DOHH2 (cell line): ENCODE measurements around the gene NEURL1B.
A peak's percentile ranks its signal among the peaks of the same experiment; 100 is the strongest.

Experiments used
- H3F3A ChIP-seq: fragments of 200-600 bp; sonication (generic), shearing (Covaris generic); 2 replicates; pipeline ENCODE4 v1.6.0; 2016; ENCODE audit warnings: antibody characterized with exemption, mild to moderate bottlenecking; ENCODE audit not compliant: control insufficient read depth, insufficient read depth
- H3K27ac ChIP-seq: fragments of 200-600 bp; sonication (generic); 2 replicates; pipeline ENCODE4 v1.5.1; 2014; ENCODE audit warnings: low read depth, mild to moderate bottlenecking, low read length, moderate library complexity
- H3K27me3 ChIP-seq: fragments of 200-600 bp; sonication (generic); 2 replicates; pipeline ENCODE4 v1.6.1; 2014; ENCODE audit warnings: mild to moderate bottlenecking, low read length, mixed read lengths; ENCODE audit not compliant: control insufficient read depth
- H3K36me3 ChIP-seq: fragments of 200-600 bp; sonication (generic); 2 replicates; pipeline ENCODE4 v1.6.1; 2014; ENCODE audit warnings: mild to moderate bottlenecking, low read length, moderate library complexity, mixed read lengths; ENCODE audit not compliant: control insufficient read depth
- H3K4me1 ChIP-seq: fragments of 200-600 bp; sonication (generic); 2 replicates; pipeline ENCODE4 v1.6.1; 2014; ENCODE audit warnings: mild to moderate bottlenecking, low read length, mixed read lengths; ENCODE audit not compliant: control insufficient read depth
- H3K4me2 ChIP-seq: fragments of 200-600 bp; sonication (generic); 2 replicates; pipeline ENCODE4 v1.6.0; 2014; ENCODE audit warnings: mild to moderate bottlenecking, low read length, moderate library complexity
- H3K4me3 ChIP-seq: fragments of 200-600 bp; sonication (generic); 2 replicates; pipeline ENCODE4 v1.5.1; 2014; ENCODE audit warnings: mild to moderate bottlenecking, low read length, mixed read lengths
- H3K79me2 ChIP-seq: fragments of 200-600 bp; sonication (generic); 2 replicates; pipeline ENCODE4 v1.6.1; 2014; ENCODE audit warnings: mild to moderate bottlenecking, low read length, mixed read lengths; ENCODE audit not compliant: control insufficient read depth
- H3K9me2 ChIP-seq: fragments of 200-600 bp; sonication (generic); replicated peaks from 2 replicates; pipeline ENCODE4 v1.6.1; 2014; ENCODE audit warnings: mild to moderate bottlenecking, low read length, mixed read lengths; ENCODE audit not compliant: control insufficient read depth
- H3K9me3 ChIP-seq: fragments of 200-600 bp; sonication (generic); 2 replicates; pipeline ENCODE4 v1.6.1; 2014; ENCODE audit warnings: antibody characterized with exemption, low read length, mixed read lengths; ENCODE audit not compliant: control insufficient read depth, insufficient read depth
- H4K20me1 ChIP-seq: fragments of 200-600 bp; sonication (generic); 2 replicates; pipeline ENCODE4 v1.6.0; 2014; ENCODE audit warnings: low read depth, mild to moderate bottlenecking, antibody characterized with exemption, low read length, moderate library complexity; ENCODE audit not compliant: control insufficient read depth, insufficient read depth
- CTCF ChIP-seq: fragments of 200-600 bp; sonication (generic); IDR thresholded peaks from one replicate; pipeline ENCODE4 v1.5.1; 2014; ENCODE audit warnings: antibody characterized with exemption, mild to moderate bottlenecking, low read depth, low read length; ENCODE audit not compliant: poor library complexity, severe bottlenecking
- EZH2phosphoT487 ChIP-seq: fragments of 200-600 bp; sonication (generic); IDR thresholded peaks from 2 replicates; pipeline ENCODE4 v1.6.1; 2017; ENCODE audit warnings: borderline replicate concordance, mild to moderate bottlenecking, antibody characterized with exemption, low read length, moderate library complexity, mixed read lengths

Gene NEURL1B, protein sequence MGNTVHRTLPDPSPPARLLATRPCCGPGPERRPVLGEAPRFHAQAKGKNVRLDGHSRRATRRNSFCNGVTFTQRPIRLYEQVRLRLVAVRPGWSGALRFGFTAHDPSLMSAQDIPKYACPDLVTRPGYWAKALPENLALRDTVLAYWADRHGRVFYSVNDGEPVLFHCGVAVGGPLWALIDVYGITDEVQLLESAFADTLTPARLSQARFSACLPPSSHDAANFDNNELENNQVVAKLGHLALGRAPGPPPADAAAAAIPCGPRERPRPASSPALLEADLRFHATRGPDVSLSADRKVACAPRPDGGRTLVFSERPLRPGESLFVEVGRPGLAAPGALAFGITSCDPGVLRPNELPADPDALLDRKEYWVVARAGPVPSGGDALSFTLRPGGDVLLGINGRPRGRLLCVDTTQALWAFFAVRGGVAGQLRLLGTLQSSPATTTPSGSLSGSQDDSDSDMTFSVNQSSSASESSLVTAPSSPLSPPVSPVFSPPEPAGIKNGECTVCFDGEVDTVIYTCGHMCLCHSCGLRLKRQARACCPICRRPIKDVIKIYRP

DNA sequence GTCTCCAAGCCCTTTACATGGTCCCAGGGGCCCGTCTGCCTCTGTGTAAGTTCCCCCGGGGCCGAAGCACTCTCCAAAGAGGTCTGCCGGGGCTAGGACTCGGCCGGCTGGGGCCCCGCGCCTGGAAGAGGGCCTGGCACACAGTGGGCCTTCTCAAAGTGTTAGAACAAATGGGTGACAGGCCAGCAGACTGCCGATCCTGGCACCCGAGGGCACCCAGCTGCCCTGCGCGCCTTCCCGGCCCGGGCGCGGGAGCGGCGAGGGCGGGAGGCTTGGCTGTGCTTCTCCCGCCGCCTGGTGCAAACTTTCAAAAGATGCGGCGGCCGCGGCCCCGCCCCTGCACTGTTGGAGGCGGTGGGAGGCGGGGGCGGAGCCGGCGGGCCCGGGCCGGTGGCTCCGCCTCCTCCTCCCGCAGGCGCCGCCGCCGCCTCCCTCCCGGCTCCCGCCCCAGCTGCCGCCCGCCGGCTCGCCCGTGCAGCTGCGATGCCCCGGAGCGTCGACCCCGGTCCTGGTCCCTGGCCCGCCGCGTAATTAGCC, at the start of gene NEURL1B:
NEURL1B (plus strand) TSS at position 442 of the 537 bp plus-strand sequence. CDS start 144 bp downstream, outside the sequence.
- H4K20me1 ChIP-seq, result no peaks in the 10 kb centered on the region
- no peak within 1 kb of the TSS for H3K27ac ChIP-seq
- H3K4me1 ChIP-seq, result peaks cover 24% of the 10 kb centered on the region
- TF ChIP-seq CTCF, result no peak
- no peak for TF ChIP-seq EZH2phosphoT487
- H3K9me2 ChIP-seq, result no peaks in the 10 kb centered on the region
- no peaks in the 10 kb centered on the region for H3K79me2 ChIP-seq
- no peaks in the 10 kb centered on the region for H3K36me3 ChIP-seq
- H3K4me2 ChIP-seq, result peak within 1 kb of the TSS; percentile 95
- H3K4me3 ChIP-seq, result peak within 1 kb of the TSS; percentile 72
- peaks cover 2% of the 10 kb centered on the region for H3F3A ChIP-seq
- no peaks in the 10 kb centered on the region for H3K9me3 ChIP-seq
- H3K27me3 ChIP-seq, result peaks cover 53% of the 10 kb centered on the region

DNA sequence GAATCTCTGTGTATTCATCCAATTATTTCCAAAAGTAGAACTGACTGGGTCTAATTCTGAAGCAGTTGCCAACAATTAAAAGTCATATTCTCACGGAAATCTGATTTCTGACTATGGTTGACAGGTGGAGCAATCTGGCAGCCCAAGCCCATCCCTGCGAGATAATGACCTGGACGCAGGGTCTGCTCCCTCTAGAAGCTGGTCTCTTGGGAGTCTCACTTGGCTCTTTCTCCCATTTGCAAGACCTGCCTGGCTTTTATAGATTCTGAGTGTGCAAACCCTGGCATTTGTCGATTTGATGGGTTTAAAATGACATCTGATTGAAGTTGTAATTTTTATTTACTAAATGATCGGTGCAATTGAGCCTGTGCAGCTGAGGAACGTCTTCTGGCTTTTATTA, 49.4 kb upstream of the NEURL1B start:
- Histone ChIP-seq H3K4me2 (no peak overlapping the region), H3K4me3 (no peak overlapping the region), H3K36me3 (no peaks in the 10 kb centered on the region), H3K27me3 (no peaks in the 10 kb centered on the region), H3K9me3 (no peaks in the 10 kb centered on the region), H3K27ac (no peak overlapping the region), H4K20me1 (no peaks in the 10 kb centered on the region; the same call in 1 of the 2 replicates), H3K4me1 (no peaks in the 10 kb centered on the region), H3F3A (no peaks in the 10 kb centered on the region), H3K79me2 (no peaks in the 10 kb centered on the region), H3K9me2 (no peaks in the 10 kb centered on the region)
- no peak for TF ChIP-seq EZH2phosphoT487
- no peak for TF ChIP-seq CTCF

GRCh38 chr5:172592881-172593280, 48.2 kb upstream of the NEURL1B start:
- H3K4me3 ChIP-seq, result no peak overlapping the region
- TF ChIP-seq CTCF (no peak), EZH2phosphoT487 (no peak)
- H3K27me3 ChIP-seq, result no peaks in the 10 kb centered on the region
- H3K36me3 ChIP-seq, result no peaks in the 10 kb centered on the region
- H4K20me1 ChIP-seq, result no peaks in the 10 kb centered on the region; the same call in 1 of the 2 replicates
- H3K27ac ChIP-seq, result no peak overlapping the region
- H3K9me3 ChIP-seq, result no peaks in the 10 kb centered on the region
- H3K4me2 ChIP-seq, result no peak overlapping the region
- no peaks in the 10 kb centered on the region for H3K79me2 ChIP-seq
- H3K4me1 ChIP-seq, result no peaks in the 10 kb centered on the region
- H3F3A ChIP-seq, result no peaks in the 10 kb centered on the region
- no peaks in the 10 kb centered on the region for H3K9me2 ChIP-seq
